NCI-H1694 treated with DMSO at 0.1 percent for 48 hours (cell line): ENCODE data around the gene TMCO2.
A peak's percentile ranks its signal among the peaks of the same experiment; 100 is the strongest.

Source experiments
- DNase-seq: peaks from one replicate; lab custom pipeline; 2025; lab: John Stamatoyannopoulos, UW

TMCO2 gene

DNA sequence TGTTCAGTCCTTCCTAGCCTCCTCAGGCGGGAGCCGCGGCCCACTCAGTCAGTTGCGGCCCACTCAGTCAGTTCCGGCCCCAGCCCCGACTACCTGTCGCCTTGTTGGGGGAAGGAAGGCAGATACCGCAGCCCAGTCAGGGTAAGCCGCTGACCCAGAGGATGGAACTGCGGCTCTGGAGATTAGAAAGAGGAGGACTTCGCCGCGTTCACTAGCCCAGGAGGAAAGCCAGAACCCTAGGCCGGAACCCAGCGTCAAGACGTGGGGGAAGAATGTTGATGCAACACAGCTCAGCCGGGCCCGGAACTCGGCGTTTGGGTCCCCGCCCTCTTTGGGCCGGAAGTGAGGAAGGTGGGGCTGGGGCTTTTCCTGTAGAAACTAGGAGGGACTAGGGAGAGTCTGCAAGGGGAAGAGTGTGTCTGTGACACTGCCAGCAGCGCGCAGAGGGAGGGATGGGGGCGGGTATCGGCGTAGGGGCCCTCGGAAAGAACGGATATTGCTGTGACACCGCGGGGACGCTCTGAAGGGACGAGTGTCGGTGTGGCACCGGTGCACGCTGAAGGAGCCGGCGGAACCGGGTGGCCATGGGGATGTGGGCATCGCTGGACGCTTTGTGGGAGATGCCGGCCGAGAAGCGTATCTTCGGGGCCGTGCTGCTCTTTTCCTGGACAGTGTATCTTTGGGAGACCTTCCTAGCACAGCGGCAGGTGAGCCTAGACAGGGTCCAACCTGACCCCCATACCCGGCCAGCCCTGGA lies 10.1 kb downstream of the TMCO2 start, which contains the start of gene ZMPSTE24:
Gene ZMPSTE24 (plus strand): TSS at position 549 of the 757 bp plus-strand sequence. CDS start 36 bp downstream, at position 585.
- peak; percentile 92 for DNase-seq

DNA sequence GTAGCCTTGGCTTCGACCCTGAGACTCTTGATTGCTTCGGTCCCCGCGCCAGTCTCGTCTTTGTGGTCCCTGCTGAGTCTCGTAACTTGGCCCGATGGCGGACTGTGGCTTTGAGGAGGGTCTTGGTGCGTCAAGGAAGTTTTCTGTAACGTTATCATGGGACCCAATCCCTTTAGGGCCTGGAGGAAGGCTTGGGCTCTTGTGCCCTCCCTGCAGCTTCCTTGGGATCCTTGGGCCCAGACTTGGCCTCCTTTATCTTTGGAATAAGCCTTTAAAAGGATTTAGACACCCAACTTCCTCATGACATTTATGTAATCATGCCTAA lies 10.7 kb downstream of the TMCO2 start:
- no peak for DNase-seq

DNA sequence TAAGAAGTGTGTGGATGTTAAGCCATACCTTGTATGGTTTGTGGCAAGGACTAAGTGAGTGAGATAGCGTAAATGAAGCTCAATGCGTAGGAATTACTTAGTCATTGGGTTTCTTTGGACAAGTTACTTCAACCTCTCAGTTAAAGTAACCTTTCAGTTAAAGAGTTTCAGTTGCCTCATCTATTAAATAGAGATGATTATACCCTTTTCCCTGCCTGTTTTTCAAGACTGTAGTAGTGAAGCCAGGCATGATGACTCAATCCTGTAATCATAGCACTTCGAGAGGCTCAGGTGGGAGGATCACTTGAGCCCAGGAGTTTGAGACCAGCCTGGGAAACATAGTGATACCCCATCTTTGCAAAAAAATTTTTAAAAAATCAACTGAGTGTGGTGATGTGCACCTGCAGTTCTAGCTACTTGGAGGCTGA lies 16.6 kb downstream of the TMCO2 start:
- no peak for DNase-seq

DNA sequence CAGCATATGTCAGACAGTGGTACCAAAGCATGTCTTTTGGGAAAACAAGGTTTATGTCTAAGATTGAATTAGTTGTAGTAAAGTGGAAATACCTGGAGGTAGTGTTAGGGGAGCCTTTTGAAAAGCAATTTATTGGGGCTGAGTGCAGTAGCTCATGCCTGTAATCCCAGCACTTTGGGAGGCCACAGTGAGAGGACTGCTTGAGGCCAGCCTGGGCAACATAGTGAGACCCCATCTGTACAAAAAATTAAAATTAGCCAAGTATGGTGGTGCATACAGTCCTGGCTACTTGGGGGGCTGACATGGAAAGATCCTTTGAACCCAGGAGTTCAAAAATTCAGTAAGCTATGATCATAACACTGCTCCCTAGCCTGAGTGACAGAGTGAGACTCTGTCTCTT lies 17.6 kb downstream of the TMCO2 start:
- DNase-seq = no peak

DNA sequence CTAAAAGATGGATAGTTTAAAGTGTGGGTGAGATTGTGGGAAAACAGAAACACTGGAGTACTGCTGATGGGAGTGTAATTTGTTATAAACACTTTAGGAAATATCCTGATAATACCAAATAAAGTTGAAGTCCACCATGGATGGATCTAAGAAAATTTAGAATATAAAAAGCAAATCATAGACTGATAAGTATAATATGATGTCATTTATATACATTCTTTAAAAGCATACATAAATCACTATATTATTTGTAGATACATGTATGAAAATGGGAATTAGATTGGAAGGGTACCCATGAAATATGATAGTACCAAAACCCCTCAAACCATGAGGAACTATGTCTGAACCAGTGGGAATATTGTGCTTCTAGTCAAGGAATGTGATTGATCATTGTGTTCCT lies 18.2 kb downstream of the TMCO2 start:
- DNase-seq = no peak

DNA sequence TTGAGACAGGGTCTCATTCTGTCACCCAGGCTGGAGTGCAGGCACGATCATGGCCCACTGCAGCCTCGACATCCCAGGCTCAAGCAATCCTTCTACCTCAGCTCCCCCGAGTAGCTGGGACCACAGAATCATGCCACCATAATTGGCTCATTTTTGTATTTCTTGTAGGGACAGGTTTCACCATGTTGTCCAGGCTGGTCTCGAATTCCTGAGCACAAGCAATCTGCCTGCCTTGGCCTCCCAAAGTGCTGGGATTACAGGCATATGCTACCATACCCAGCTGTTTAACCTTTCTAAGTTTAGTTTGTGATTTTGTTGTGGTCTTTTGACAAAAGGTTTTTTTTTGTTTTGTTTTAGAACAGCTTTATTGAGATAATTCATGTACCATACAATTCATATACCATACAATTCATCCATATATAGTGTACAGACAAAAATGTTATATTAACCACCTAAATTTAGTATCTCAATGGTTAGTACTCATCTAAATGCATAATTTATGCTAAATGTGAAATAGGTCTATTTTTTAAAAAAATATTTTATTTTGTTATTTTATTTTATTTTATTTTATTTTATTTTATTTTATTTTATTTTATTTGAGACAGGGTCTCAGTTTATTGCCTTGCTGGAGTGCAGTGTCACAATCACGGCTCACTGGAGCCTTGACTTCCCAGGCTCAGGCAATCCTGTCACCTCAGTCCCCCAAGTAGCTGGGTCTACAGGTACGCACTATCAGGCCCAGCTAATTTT lies 19.2 kb downstream of the TMCO2 start:
- DNase-seq = no peak

DNA sequence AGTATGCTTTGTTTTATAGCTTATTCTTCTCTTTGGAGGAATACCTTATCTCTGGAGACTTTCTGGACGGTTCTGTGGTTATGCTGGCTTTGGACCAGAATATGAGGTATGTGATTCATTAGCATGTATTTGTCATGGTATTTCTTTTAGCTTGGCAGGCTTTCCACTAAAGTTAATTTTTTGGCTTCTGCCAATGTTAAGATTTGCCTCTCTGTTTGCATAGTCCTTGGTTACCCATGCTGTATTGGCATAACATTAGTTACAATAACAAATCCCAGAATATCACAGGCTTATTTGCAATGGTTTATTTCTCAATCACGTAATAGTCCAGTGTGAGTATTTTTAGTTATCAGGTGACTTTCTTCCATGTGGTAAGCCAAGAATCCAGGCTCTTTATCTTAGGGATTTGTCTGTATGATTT lies 20.0 kb downstream of the TMCO2 start:
- DNase-seq = no peak

DNA sequence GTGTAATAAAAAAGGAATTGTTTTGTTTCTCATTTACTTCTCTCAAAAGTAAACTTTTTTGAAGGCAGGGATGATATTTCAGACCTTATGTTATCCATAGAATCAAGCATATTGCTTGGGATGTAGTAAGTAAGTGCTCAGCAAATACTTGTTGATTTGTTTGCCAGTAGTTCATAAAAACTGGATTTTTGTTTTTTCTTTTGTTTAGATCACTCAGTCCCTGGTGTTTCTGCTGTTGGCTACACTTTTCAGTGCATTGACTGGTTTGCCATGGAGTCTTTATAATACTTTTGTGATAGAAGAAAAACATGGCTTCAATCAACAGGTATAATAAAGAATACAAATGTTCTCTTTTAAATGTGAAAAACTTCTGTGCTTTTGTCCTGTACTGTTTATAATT lies 20.5 kb downstream of the TMCO2 start:
- no peak for DNase-seq

DNA sequence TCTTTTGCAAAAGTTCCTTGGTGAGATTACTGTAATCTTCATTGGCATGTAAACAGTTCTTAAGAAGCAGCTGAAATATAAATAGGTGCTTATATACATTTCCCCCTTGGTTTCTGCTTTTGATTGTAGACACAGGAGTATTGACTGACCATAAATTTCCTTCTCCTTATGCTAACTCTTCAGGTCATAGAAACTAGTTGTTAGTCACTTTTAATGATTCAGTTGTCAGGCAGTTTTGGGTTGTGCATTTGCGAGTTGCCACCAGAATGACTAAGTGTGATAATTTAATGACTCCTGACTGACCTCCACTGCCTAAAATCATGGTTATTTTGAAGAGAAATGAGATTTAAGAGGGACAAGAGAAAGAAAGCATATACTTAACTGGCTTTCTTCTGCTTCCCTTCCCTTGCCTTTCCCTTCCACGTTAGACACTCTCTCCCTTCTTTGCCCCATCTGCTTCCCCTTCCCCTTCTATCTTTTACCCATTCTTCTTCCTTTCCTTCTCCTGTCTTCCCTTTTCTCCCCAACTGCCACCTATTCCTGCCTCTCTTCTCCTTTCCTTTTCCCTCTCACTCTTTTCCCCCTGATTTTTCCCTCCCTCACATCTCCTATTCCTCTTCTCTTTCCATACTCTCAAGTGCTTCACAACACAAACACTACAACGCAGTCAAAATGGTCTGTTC lies 22.6 kb downstream of the TMCO2 start:
- no peak for DNase-seq

DNA sequence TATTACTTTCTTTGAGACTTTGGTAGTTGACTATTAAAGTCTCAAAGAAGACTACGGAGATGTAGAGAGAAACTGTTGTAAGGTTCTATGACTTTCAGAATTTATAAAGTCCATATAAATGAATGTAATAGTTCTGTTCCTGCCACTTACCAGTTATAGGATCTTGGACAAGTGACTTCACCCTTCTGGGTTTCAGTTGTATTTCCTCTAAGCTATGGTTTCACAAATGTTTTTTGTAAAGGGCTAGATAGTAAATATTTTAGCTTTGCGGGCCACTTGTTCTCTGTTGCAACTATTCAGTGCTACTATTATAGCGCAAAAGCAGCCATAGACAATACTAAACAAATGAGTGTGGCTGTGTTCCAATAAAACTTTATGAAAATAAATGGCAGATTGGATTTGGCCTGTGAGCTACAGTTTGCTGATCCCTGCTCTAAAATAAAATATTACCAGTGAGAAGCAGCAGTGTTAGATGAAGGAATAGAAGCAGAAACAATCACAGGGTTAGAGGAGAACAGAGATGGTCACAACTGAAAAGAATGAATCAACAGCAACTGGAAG lies 25.0 kb downstream of the TMCO2 start:
- no peak for DNase-seq

DNA sequence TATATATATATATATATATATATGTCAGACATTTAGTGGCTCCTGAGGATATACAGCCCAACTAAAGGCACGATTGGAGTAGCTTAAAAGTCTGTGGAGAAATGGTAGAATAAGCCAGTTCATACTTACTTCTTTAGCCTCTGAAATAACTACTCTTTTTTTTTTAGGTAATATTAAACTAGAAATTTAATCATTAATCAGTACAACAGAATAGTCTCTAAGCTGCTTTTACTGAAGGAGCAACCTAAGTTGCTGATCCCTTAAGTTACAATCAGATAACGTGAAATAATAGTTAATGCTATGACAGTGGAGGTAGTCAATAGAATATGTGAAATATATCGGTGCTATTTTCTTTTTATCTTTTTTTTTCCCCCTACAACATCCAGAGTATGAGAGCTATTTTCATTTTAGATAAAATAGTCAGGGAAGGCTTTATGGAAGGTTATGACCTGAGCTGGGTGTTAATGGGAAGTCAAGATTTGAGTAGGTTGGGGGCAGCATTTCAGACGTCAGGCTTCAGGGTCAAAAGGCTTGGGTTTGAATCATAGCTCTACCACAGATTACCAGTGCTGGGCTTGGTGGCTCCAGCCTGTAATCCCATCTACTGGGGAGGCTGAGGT lies 25.9 kb downstream of the TMCO2 start:
- DNase-seq = no peak

DNA sequence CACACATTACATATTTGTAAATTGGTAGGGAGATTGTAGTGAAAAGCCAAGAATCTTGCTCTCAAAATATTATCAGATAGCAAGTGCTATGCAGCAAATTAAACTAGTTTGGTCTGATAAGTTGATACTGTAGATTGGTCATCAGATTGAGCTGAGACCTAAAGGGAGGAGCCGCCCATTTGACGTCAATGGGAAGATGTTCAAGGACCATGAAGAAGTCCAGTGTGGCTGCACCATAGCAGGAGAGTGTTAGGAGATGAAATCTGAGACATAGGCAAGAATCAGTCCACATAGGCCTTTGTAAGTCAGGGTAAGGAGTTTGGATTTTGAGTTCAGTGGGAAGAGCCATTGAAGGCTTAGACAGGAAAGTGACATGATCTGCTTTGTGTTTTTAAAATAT lies 26.6 kb downstream of the TMCO2 start:
- DNase-seq = no peak

DNA sequence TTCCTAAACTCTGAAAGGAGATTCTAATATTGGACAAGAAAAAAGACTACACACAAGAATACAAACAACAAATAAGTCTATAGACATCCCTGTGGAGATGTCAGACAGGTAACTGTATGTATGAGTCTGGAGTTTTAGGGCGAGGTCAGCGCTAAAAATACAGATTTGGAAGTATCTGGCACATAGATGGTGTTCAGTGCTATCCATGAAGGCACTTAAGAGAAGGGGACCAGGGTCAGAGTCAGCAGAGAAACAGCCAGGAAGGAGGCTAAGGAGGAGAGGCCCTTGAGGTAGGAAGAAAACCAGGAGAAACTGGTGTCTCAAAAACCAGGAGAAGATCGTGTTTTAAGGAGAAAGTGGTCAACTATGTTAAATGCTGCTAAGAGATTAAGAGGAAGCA lies 28.4 kb downstream of the TMCO2 start:
- DNase-seq = no peak

DNA sequence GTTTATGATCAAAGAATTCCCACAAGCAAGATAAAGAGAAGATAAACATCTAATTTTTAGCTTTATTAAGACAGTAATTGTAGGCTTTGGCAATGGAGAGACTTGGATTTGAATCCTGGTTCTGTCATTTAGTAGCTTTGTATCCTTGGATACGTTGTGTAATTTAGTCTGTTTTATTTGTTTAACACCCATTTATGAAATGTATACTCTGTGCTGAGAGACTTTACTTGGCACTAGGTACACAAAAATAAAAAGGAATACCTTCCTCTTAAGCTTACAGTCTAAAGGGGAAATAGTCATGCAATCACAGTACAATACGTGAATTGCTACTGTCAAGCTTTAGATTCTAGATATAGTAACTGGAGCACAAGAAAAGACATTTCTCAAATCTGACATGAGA lies 34.1 kb downstream of the TMCO2 start:
- DNase-seq = no peak

DNA sequence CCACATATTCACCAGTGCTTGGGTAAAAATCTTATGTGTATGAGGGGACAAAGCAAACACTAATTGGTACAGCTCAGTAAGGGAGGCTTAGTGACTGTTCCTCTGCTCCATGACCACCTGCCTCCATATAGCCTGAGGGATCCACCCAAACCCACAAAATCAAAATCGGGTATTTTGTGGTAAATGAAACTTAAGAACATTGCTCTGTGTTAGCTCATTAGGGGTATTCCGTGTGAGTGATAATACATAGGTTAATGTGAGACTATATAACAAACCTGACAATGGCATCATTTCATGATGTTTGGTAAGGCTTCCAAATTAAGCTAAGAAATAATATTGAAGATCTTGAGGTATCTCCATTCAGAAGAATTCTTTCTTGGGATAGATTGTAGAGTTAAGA lies 43.6 kb downstream of the TMCO2 start:
- no peak for DNase-seq

DNA sequence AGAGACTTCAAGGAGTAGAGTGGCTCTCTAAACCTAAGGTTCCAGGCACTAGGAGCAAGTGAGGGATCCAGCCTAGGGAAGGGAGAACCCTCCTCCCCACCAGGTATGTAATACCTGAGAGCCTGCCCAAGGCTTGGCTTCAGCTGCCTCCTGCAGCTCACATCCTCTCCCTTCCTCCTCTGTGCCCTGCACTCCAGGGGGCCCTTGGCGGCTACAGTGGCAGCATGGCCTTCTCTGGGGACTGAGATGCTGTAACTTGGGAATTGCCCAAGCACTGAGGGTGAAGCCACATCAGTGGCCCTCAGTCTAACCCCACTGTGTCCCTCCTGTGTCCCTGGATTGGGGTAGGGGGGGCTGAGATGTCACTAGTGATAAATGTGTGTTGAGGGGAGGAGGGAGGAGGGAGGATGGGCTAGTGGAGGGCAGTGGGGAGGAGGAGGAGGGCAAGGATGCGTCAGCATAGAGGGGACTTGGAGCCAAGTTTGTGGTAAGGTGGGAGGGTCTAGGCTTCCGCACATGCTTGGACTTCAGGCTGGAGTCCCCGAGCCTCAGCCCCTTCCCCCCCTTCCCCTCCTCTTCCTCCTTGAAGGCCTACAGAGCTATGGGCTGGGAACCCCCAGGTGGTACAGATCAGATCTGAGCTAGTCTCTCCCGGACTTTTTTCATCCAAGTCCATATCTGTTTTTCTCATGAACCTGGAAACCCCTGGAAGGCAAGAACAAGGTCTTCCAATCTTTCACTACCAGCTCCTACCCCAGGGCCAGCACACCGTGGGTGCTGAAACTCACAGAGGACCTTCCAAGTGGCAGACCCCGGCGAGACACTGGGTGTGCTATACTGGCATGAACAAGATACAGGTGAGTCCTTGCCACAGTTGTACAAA lies 51.9 kb downstream of the TMCO2 start:
- no peak for DNase-seq

DNA sequence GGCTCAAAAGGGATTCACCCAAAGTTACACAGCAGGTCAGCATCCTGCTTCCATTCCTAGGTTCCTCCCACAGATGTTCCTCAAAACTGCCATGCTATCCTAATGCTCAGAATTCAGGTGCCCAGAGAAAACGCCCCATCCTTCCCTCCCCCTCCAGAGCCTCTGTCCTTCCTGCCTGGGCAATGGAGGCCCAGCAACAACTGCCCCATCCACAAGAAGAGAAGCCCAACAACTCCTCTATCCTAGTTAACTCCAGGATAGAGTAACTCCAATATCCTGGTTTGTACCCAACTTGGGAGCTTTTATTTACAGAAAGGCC lies 52.5 kb downstream of the TMCO2 start:
- DNase-seq = no peak

DNA sequence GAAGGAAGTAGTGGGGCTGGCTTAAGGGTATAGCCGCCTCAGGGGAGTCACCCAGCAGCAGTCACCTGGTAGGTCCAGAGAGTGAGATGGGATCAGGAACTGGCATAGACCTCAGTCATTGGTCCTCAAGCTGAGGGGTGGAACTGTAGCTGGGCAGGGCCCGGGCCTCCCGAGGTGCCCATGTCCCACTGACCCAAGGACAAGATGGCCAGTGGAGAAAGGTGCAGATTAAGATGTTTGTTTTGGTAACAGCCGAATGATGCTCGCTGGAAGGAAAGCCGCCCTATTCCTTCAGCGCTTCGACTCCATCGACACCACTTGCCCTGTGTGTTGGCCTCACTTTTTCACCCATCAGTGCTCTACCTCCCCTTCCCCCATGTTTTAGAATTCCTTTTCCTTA lies 52.9 kb downstream of the TMCO2 start:
- no peak for DNase-seq

DNA sequence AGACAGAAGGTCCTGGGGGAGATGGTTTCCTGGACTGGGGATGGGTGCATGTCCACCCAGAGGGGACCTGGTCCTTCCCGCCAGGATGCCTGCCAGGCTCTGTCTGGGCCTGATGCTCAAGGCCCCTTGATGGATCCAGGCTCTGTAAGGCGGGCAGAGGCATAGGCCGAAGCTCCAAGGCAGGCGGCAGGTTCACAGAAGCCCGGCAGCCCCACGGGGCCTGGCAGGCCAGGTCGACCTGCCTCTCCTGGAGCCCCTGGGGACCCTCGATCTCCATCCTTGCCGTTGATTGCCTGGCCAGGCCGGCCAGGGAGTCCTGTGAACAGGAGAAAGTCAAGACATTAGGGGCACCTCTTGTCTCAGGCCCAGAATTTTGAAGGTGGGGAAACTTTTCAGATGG lies 53.3 kb downstream of the TMCO2 start:
- DNase-seq = no peak
